H9 (cell line): ENCODE results near the gene NELFCD. TPM values are rescaled to one million over a fixed set of nuclear protein-coding genes. Genes with fewer than 3 reads are reported as not detected.

Experiments used
- DNase-seq: peaks from one replicate; pipeline ENCODE4 v3.0.0-alpha.2; 2017
- H2AFZ ChIP-seq: one replicate; pipeline ENCODE4 v1.6.1; 2013; ENCODE audit warnings: mild to moderate bottlenecking, low read length, control low read depth, moderate library complexity
- H2AK5ac ChIP-seq: 2 replicates; pipeline ENCODE4 v1.6.1; 2013; ENCODE audit warnings: low read length, control low read depth, mixed read lengths; ENCODE audit not compliant: insufficient read length
- H2BK120ac ChIP-seq: one replicate; pipeline ENCODE4 v1.6.1; 2013; ENCODE audit warnings: low read depth, mild to moderate bottlenecking, low read length, control low read depth, inconsistent platforms; ENCODE audit not compliant: poor library complexity, severe bottlenecking
- H2BK12ac ChIP-seq: 2 replicates; pipeline ENCODE4 v1.6.1; 2013; ENCODE audit warnings: low read length, control low read depth, mixed read lengths, low read depth; ENCODE audit not compliant: insufficient read length
- H2BK15ac ChIP-seq: 2 replicates; pipeline ENCODE4 v1.6.1; 2013; ENCODE audit warnings: low read depth, low read length, control low read depth
- H2BK20ac ChIP-seq: one replicate; pipeline ENCODE4 v1.6.1; 2013; ENCODE audit warnings: low read depth, mild to moderate bottlenecking, low read length, control low read depth, inconsistent platforms; ENCODE audit not compliant: poor library complexity, severe bottlenecking
- H2BK5ac ChIP-seq: 2 replicates; pipeline ENCODE4 v1.6.1; 2013; ENCODE audit warnings: low read length, control low read depth, mixed read lengths; ENCODE audit not compliant: insufficient read length
- H3K14ac ChIP-seq: 2 replicates; pipeline ENCODE4 v1.6.1; 2013; ENCODE audit warnings: low read length, control low read depth; ENCODE audit not compliant: insufficient read depth
- H3K18ac ChIP-seq: 2 replicates; pipeline ENCODE4 v1.6.1; 2013; ENCODE audit warnings: low read depth, mild to moderate bottlenecking, mixed read lengths, low read length, control low read depth; ENCODE audit not compliant: insufficient read length
- H3K23ac ChIP-seq: 2 replicates; pipeline ENCODE4 v1.6.1; 2013; ENCODE audit warnings: low read length, control low read depth, mixed read lengths, low read depth; ENCODE audit not compliant: insufficient read length
- H3K23me2 ChIP-seq: 2 replicates; pipeline ENCODE4 v1.6.1; 2013; ENCODE audit warnings: low read depth, mild to moderate bottlenecking, mixed read lengths, low read length, control low read depth; ENCODE audit not compliant: insufficient read length, poor library complexity, severe bottlenecking
- H3K27ac ChIP-seq: 2 replicates; pipeline ENCODE4 v1.5.1; 2013; ENCODE audit warnings: low read length, control low read depth, mixed read lengths, low read depth; ENCODE audit not compliant: insufficient read length
- H3K27me3 ChIP-seq: 2 replicates; pipeline ENCODE4 v1.6.1; 2013; ENCODE audit warnings: low read length, control low read depth, inconsistent platforms; ENCODE audit not compliant: insufficient read depth
- H3K4ac ChIP-seq: 2 replicates; pipeline ENCODE4 v1.6.1; 2013; ENCODE audit warnings: low read depth, mild to moderate bottlenecking, control low read depth, inconsistent platforms, low read length, moderate library complexity
- H3K4me1 ChIP-seq: 2 replicates; pipeline ENCODE4 v1.6.1; 2013; ENCODE audit warnings: low read length, control low read depth, inconsistent platforms; ENCODE audit not compliant: insufficient read depth
- H3K4me2 ChIP-seq: 2 replicates; pipeline ENCODE4 v1.6.1; 2013; ENCODE audit warnings: low read length, control low read depth, mixed read lengths; ENCODE audit not compliant: insufficient read length, insufficient read depth
- H3K56ac ChIP-seq: 2 replicates; pipeline ENCODE4 v1.6.1; 2013; ENCODE audit warnings: low read depth, mild to moderate bottlenecking, mixed read lengths, low read length, control low read depth; ENCODE audit not compliant: insufficient read length
- H3K79me1 ChIP-seq: 2 replicates; pipeline ENCODE4 v1.6.1; 2013; ENCODE audit warnings: low read depth, mild to moderate bottlenecking, moderate library complexity, low read length, control low read depth, inconsistent platforms; ENCODE audit not compliant: insufficient read depth, poor library complexity, severe bottlenecking
- H3K79me2 ChIP-seq: 2 replicates; pipeline ENCODE4 v1.6.1; 2013; ENCODE audit warnings: low read length, control low read depth, inconsistent platforms; ENCODE audit not compliant: insufficient read depth
- H3K9ac ChIP-seq: 2 replicates; pipeline ENCODE4 v1.6.1; 2013; ENCODE audit warnings: low read length, control low read depth, mixed read lengths; ENCODE audit not compliant: insufficient read length; ENCODE audit errors: extremely low read depth
- H3K9me3 ChIP-seq: one replicate; pipeline ENCODE4 v1.6.1; 2013; ENCODE audit warnings: low read depth, low read length, inconsistent platforms; ENCODE audit not compliant: control insufficient read depth
- H3T11ph ChIP-seq: one replicate; pipeline ENCODE4 v1.6.1; 2013; ENCODE audit warnings: mild to moderate bottlenecking, low read length, control low read depth, inconsistent platforms
- H4K20me1 ChIP-seq: one replicate; pipeline ENCODE4 v1.6.1; 2013; ENCODE audit not compliant: control insufficient read depth, insufficient read length, insufficient read depth
- H4K5ac ChIP-seq: 2 replicates; pipeline ENCODE4 v1.6.1; 2013; ENCODE audit warnings: low read depth, mild to moderate bottlenecking, mixed read lengths, low read length, control low read depth; ENCODE audit not compliant: insufficient read length
- H4K8ac ChIP-seq: replicated peaks from 2 replicates; pipeline ENCODE4 v1.6.1; 2013; ENCODE audit warnings: low read length, control low read depth, mixed read lengths, low read depth; ENCODE audit not compliant: insufficient read length
- H4K91ac ChIP-seq: 2 replicates; pipeline ENCODE4 v1.6.1; 2013; ENCODE audit warnings: low read depth, mild to moderate bottlenecking, moderate library complexity, mixed read lengths, low read length, control low read depth; ENCODE audit not compliant: insufficient read length
- H3K27ac Mint-ChIP-seq, 3 experiments: 2 replicates in 2 of 3; 3 replicates in 1 of 3; pipeline ENCODE4 v1.8.0; 2020 to 2021; ENCODE audit warnings: mixed read lengths in 3 of 3, mild to moderate bottlenecking in 1 of 3, moderate library complexity in 1 of 3
- H3K27me3 Mint-ChIP-seq: 2 replicates; pipeline ENCODE4 v1.8.0; 2021; ENCODE audit warnings: low read depth, mild to moderate bottlenecking, moderate library complexity, mixed read lengths
- H3K36me3 Mint-ChIP-seq, 3 experiments: 2 replicates in 2 of 3; 3 replicates in 1 of 3; pipeline ENCODE4 v1.8.0; 2020 to 2021; ENCODE audit warnings: low read depth in 3 of 3, mixed read lengths in 3 of 3; ENCODE audit not compliant: insufficient read depth in 1 of 3
- H3K4me1 Mint-ChIP-seq, 2 experiments: 2 replicates each; pipeline ENCODE4 v1.8.0; 2020; ENCODE audit warnings: mixed read lengths in 2 of 2
- H3K4me3 Mint-ChIP-seq, 2 experiments: 2 replicates in 1 of 2; 3 replicates in 1 of 2; pipeline ENCODE4 v1.8.0; 2020 to 2021; ENCODE audit warnings: mild to moderate bottlenecking in 2 of 2, mixed read lengths in 2 of 2, moderate library complexity in 1 of 2
- H3K9me3 Mint-ChIP-seq, 2 experiments: 2 replicates in 1 of 2; 3 replicates in 1 of 2; pipeline ENCODE4 v1.8.0; 2020; ENCODE audit warnings: mild to moderate bottlenecking in 2 of 2, mixed read lengths in 2 of 2, moderate library complexity in 1 of 2
- CTCF ChIP-seq: fragments of 200-600 bp; sonication (generic); conservative IDR thresholded peaks from 3 replicates; pipeline ENCODE4 v1.8.0; 2021; ENCODE audit warnings: antibody characterized with exemption, mild to moderate bottlenecking
- WGBS: extraction: QIAGEN DNeasy Blood & Tissue Kit; methylation state at CpG from one replicate; pipeline ENCODE4 v1.1.7; 2013; ENCODE audit warnings: missing lambda C conversion rate, low lambda C conversion rate, mixed read lengths; ENCODE audit not compliant: insufficient read length; ENCODE audit errors: extremely low coverage; 5-methylcytosine and 5-hydroxymethylcytosine counted together
- total RNA-seq: library from RNA; stranded (reverse); gene quantifications from 2 replicates; pipeline ENCODE4 v1.2.1, GENCODE V29; 2021

Gene NELFCD
- total RNA-seq, 1 experiment from 2014 or later: 57.8 TPM

GRCh38 chr20:59019217-59019616 is 38.2 kb downstream of the NELFCD start, which contains the start of gene TUBB1:
Gene TUBB1 (plus strand): TSS chr20:59019429. CDS start chr20:59019523, 94 bp downstream.
- H3K79me2 ChIP-seq: no peaks in the 10 kb centered on the region
- no peak within 1 kb of the TSS for H3K14ac ChIP-seq
- no peak for DNase-seq
- no peak within 1 kb of the TSS for H3K18ac ChIP-seq
- no peak within 1 kb of the TSS for H3K4ac ChIP-seq
- no peak within 1 kb of the TSS for H2AK5ac ChIP-seq
- no peak within 1 kb of the TSS for H3K56ac ChIP-seq
- H3K27ac ChIP-seq: no peak within 1 kb of the TSS
- H3K9me3 ChIP-seq: no peaks in the 10 kb centered on the region
- H3K4me3 Mint-ChIP-seq: no peak within 1 kb of the TSS
- H2BK5ac ChIP-seq: no peak within 1 kb of the TSS
- H2BK15ac ChIP-seq: no peak within 1 kb of the TSS
- H3K4me1 Mint-ChIP-seq: peaks cover 9 to 15% of the 10 kb centered on the region in 2 experiments; a peak in 3 of 4 replicates
- no peaks in the 10 kb centered on the region for H3K9me3 Mint-ChIP-seq
- H2BK20ac ChIP-seq: no peak within 1 kb of the TSS
- H3K4me1 ChIP-seq: no peaks in the 10 kb centered on the region
- H2BK12ac ChIP-seq: no peak within 1 kb of the TSS
- H4K91ac ChIP-seq: no peak within 1 kb of the TSS
- H2AFZ ChIP-seq: no peak within 1 kb of the TSS
- no peak within 1 kb of the TSS for H3K23ac ChIP-seq
- no peak for TF ChIP-seq CTCF
- no peaks in the 10 kb centered on the region for H3K79me1 ChIP-seq
- no peak within 1 kb of the TSS for H2BK120ac ChIP-seq
- no peak within 1 kb of the TSS for H3K4me2 ChIP-seq
- H3K27me3 ChIP-seq: no peaks in the 10 kb centered on the region
- no peak within 1 kb of the TSS for H3K9ac ChIP-seq
- peak within 1 kb of the TSS in 1 of 3 experiments; percentile 85; a peak in 1 of 7 replicates for H3K27ac Mint-ChIP-seq
- peaks cover 6 to 20% (median 20%) of the 10 kb centered on the region in 3 experiments; a peak in 6 of 7 replicates for H3K36me3 Mint-ChIP-seq
- no peaks in the 10 kb centered on the region for H4K20me1 ChIP-seq
- no peaks in the 10 kb centered on the region for H3K23me2 ChIP-seq
- no peak within 1 kb of the TSS for H3T11ph ChIP-seq
- no CpG with 5 or more reads among the region's 5 CpGs for WGBS
- H4K8ac ChIP-seq: no peak within 1 kb of the TSS
- H4K5ac ChIP-seq: no peak within 1 kb of the TSS
- peaks cover 9% of the 10 kb centered on the region for H3K27me3 Mint-ChIP-seq
